HT1080 (cell line): ENCODE data around the gene CDK4. TPM values are rescaled to one million over a fixed set of nuclear protein-coding genes. Genes with fewer than 3 reads are reported as not detected.

Source experiments
- DNase-seq: peaks from one replicate; pipeline ENCODE4 v3.0.0-alpha.2; 2015; ENCODE audit warnings: low read depth
- total RNA-seq: library from RNA; depleted of rRNA; stranded (reverse); fragments of >200 nt; shearing (Covaris generic); gene quantifications from 2 replicates; pipeline ENCODE4 v1.2.3, GENCODE V29; 2014

Gene CDK4
- total RNA-seq, 1 experiment from 2014 or later: 442 TPM

DNA sequence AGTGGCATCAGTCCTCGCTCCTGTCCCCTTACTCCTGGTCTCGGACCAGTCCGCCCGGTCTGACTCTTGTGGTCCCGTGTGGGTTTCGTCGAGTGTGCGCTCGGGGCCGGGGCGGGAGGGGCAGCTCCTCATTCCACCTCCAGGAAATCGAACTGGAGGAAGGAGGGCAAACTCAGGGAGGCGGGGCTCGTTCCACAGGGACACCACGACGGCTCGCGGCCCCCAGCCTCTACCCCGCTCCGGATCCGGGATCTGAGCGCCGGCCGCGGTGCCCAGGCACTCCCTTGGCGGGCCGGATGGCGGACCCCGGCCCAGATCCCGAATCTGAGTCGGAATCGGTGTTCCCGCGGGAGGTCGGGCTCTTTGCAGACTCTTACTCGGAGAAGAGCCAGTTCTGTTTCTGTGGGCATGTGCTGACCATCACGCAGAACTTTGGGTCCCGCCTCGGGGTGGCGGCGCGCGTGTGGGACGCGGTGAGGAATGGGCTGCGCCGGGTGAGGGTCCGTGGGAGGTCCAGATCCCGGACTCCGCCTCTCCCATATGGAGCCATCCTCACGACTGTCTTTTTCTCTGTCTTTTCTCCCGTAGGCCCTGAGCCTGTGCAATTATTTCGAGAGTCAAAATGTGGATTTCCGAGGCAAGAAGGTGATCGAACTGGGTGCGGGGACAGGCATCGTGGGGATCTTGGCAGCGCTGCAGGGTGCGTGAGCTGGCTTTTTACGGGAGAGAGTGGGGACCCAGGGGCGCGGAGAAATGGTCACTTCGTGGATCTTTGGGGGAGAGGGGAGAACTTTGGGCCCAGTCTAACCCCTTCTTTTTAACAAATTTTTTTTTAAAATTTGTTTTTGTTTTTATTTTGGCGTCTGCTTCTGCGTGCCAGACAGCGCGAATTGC is 20.6 kb upstream of the CDK4 start, which contains the start of gene EEF1AKMT3:
TSS of gene EEF1AKMT3 (plus strand) at position 186 of the 894 bp plus-strand sequence. CDS start at position 297, 111 bp downstream.
- no peak for DNase-seq

DNA sequence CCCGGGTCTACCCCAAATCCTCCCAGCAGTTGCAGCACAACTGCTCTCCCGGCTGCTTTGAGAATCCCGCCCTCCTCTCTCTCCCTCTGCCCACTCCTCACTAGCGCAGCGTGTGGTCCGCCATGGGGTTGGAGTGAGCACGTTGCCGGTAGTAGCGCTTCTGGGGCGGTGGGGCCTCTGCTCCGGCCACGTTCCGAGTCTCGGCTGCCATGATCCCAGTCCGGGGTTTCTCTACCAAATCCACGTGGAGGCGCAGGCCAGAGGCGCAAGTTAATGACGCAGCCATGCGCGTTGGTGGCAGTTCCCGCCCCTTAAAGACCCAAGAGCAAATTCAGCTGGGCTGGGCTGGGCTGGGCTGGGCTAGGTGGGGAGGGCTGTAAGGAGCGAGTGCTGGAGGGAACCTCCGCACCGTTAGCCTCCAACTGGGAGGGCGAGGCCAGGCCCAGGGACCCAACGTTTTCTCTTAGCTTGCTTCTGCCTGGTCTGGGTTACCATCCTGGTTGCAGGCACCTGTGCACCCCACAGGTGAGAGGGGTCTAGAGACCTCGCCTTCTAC is 19.8 kb upstream of the CDK4 start, which contains the start of gene METTL1:
TSS of gene METTL1 (minus strand) at position 233 of the 556 bp plus-strand sequence. CDS start at position 211, 22 bp downstream.
- peak; percentile 96 for DNase-seq

DNA sequence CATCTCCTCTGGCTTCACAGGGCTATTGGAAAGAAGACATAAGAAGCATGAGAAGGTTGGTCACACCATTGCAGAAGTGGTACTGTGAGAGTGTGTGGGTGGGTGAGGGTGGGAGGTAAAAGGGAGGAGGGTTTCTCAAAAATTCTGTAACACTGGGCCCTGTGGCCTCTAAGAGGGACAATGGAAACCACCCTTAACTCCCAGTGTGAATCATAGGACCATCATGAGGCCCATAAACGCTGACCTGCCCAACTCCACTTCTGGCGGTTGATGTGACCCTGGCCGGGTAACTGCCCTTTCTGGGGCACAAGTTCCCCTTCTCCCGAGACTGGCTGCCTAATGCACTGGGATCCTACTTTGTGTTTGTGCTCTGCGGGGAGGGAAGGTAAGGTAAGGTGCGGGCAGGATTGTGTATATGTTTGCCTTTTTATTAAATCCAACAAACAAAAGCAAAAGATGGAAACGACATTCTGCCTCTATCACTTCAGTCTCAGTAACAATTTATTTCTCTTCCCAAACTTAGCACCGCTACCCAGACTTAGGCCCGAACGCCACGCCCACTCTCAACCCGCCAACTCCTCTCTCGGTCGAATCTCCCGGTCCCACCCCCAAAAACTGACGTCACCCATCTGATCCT is 19.2 kb upstream of the CDK4 start:
- DNase-seq: no peak

DNA sequence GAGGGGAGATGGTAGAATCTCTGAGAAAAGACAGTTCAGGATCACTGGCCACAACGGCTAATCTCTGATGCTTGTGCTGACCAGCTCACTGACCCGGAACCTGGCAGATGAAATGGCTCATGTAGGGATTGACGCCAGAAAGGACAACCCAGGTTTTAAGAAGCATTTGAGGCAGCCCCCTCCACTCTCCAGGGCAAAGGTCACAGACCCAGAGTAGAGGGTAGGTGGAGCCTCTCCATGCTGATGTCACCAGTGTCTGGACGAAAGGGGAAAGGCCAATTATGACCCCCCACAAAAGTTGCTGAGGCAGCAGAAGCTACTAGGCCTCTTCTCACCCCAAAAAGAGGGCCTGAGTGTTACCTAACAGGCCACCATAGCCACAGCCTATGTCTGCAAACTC is 18.6 kb upstream of the CDK4 start:
- no peak for DNase-seq

DNA sequence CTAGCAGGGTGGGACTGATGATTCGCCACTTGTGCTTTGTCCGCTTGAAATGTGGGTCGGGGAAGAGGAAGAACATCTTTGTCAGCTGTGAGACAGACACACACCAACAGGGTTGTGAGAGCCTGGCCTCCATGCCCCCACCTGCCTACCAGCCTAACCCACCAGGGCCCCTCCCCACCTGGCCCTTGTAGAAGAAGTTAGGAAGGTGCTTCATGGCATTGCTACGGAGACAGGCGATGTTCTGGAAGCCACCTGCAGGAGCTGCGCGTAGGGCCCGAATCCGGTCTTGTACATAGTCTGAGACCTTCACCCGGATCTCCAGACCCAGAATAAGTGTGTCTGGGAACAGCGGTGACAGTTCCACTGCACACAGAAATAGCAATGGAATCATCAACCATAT is 17.5 kb upstream of the CDK4 start:
- DNase-seq: no peak

DNA sequence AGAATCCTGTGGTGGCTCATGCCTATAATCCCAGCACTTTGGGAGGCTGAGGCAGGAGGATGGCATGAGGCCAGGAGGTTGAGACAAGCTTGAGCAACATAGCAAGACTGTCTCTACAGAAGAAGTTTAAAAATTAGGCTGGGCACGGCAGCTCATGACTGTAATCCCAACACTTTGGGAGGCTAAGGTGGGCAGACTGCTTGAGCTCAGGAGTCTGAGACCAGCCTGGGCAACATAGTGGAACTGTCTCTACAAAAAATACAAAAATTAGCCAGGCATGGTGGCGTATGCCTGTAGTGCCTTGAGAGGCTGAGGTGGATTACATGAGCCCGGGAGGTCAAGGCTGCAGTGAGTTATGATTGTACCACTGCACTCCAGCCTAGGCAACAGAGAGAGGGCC is 15.8 kb upstream of the CDK4 start:
- no peak for DNase-seq

DNA sequence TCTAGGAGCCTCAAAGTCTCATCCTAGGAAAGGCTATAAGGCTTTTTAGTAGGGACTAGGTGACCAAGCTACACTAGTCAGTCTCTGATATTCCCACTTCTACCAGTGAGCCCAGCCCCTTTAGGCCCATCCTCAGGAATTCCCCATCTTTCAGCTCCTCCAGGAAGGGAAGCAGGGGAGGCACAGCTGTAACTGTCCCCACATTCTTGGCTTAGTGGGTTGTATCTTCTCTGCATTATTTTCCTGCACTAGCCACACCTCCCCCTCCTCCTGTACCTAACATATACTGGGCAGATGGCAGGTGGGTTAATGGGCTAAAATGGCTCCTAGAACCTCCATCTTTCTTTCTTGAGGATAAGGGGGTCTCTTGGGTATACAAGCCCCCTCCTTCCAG is 15.2 kb upstream of the CDK4 start:
- DNase-seq: no peak

DNA sequence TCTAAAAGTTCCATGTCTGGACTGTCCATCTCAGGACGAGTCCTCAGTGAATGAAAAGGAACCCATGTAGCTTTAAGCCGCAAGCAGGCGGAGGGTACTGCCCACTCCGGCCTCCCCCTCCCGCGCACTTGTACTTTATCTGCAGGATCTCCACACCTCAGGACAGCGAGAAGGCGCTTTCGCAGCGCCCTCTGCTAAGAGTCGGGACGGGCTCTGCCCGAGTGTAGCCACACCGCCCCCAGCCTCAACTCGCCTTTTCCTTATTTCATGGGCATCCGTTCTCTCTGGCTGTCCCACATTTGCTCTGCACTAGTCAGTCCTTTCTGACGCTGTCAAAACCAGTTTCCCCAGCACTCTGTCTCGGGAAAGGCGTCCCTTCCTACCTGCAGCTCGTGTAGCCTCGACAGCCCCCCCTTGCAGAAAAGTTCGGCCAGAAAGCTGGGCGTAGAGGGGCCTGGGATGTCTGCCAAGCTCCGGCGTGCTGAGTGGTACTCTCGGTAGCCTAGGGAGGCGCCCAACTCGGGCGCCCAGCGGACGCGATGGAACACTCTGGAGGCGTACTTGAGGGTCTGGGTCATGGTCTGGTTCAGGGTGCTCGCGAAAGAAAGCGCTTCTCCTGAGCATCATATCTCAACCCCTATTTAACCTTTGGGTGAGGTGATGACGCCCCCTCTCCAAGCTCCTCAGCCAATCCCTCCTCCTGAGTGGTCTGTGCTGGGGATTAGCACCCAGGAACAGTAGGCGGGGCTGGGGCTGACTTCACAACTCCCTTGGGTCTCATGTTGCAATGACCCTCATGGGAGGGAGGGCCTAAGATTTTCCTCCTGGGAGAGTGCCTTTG is 14.6 kb upstream of the CDK4 start, which contains the start of gene CYP27B1:
TSS of gene CYP27B1 (minus strand) at position 615 of the 841 bp plus-strand sequence. CDS start at position 578, 37 bp downstream.
- no peak for DNase-seq

DNA sequence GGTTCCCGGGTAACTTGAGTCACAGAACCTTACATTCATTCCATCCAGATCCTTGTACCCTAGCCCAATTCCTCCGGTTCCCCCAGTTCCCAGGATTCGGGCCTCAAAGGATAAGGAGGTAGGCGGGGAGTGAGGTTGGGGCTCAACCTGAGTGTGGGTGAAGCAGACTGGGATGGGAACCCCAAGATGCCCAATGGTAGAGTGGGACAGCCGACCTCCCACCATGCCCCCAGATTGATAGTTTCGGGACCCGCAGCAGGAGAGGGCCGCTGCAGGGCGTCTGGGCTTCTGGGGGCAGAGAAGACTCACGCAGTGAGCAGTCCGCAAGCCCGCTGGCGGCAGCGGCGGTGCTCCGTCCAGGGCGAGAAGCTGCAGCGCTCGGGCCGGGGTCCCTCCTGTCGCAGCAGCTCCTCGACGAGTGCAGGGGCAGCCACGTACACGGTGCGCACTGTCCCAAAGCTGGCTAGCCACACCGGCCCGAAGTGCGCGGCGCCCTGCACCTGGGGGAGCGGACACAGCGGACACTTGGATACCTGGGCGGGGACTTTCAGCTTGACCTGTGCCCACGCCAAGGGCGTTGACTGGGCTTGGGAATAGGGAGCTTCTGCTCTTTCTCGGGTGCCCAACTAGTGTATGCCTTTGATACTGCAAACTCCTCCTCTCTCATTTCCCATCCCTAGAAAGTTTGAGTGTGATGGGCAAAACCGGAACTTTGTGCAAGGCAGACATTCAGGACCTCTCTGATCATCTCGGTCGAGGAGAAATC is 13.8 kb upstream of the CDK4 start:
- no peak for DNase-seq

DNA sequence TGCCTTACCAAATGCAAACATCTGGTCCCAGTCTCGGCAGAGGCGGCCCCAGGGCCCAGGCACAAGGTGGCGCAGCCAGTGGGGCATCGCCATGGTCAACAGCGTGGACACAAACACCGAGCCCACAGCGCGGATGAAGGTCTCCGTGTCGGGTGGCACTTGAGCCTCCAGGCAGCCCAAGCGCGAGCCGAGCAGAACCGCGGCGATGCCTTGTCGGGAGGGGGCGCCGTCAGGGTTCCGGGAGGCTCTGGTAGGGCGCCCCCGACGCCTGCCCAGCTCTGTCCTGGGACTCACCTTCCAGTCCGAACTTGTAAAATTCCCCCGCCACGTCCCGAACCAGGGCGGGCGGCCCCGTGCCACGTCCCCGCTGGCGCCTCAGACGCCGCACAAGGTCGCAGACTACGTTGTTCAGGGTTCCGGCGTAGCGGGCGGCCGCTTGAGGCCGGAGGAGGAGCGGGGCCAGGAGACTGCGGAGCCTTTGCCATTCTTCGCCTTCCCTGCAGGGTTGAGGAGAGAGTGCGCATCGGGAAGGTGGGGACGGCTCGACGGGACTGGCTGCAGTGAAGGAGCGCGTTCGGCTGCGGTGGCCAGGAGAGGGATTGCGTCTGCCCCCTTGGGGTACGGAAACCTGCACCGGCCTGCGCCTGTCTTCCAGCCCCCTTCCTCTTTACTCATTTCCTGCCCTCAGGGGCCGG is 13.0 kb upstream of the CDK4 start:
- no peak for DNase-seq

DNA sequence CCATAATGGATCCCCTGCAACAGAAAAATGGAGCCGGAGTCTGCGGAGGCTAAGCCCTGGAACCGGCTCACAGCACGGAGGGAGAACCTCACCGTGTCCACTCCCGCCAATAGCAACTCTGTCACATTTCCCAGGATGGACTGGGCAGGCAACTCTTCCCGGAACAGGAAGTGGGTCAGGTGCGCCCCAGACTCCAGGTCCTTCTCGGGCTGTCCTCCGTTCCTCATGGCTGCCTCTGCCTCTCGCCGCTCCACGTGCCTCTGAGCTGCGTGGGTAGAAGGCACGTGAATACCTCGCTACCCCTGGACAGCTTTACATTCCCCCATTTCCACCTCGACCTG is 12.5 kb upstream of the CDK4 start:
- no peak for DNase-seq

DNA sequence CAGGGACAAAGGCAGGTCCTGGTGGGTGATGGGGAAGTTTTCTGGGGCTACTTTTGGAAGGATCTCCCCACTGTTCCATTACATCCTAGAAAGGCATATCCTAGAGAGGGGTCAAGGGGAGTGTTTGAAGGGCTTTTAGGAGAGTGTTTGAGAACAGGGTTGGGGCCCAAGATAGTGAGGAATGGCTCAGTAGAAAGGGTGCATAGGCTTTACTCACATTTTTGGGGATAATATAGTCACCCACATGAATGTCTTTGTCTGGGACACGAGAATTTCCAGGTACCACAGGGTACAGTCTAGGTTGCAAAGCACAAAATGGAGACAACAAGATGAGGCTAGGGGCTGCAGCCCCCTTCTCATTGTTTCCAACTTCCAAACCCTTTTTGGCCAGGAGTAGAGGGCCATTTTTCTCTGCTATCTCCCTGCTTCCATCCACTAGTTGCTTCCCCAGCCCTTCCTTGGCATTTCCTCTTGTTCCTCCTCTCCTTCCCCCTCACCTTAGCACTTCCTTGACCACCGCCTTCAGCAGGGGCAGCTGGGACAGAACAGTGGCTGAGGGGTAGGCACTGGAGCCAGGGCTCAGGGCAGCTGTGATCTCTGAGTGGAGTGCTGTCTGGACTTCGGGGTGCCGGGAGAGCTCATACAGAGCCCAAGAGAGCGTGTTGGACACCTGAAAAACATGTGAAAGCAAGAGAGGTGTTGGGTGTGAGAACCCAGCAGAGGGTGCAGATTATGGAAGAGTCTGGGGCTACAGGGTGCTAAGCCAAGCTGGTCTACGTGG is 12.0 kb upstream of the CDK4 start:
- DNase-seq: no peak

DNA sequence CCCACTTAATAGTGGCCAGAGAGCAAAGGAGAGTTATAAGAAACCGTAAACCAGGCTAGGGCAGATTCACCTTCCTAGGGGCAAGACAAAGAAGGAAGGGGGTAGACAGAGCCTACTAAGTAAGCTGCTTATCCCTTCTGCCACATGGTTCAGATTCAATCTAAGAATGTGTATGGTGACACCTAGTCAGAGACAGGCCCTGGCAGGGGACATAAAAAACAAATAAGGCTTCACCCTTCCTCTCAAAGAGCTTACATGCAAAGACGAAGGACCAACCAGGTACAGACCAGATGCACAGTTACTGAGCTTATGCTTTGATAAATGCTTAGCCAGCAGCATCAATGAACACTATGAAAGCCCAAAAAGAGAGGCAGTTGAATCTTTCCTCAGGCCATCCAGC is 10.4 kb upstream of the CDK4 start:
- no peak for DNase-seq

DNA sequence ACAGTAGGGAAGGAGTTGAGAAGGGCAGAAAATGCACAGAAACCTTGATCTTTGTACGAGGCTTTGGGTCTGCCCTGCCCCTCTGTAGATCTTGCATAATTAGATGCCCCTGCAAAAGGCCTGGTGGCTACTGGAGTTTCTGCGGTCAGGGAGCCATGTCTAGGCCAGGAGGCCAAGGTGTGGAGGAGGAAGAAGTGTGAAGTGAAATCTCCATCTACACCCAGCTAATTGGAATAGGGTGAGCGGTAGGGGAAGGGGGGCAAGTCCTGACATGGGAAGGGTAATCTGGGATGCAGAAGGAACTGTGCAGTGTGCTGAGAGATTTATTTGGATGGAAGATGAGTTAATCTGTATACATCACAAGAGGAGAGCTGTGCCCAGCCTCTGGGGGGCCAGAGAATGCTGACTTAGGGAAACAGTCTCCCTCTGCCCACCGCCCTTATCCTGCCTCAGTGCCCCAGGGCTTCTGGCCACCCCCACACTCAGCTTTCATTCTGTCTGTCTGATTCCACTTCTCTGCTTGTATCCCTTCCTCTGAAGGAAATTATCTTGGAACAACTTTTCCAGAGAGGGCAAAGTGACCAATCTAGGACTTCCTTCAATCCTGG is 9.4 kb upstream of the CDK4 start:
- DNase-seq: no peak

DNA sequence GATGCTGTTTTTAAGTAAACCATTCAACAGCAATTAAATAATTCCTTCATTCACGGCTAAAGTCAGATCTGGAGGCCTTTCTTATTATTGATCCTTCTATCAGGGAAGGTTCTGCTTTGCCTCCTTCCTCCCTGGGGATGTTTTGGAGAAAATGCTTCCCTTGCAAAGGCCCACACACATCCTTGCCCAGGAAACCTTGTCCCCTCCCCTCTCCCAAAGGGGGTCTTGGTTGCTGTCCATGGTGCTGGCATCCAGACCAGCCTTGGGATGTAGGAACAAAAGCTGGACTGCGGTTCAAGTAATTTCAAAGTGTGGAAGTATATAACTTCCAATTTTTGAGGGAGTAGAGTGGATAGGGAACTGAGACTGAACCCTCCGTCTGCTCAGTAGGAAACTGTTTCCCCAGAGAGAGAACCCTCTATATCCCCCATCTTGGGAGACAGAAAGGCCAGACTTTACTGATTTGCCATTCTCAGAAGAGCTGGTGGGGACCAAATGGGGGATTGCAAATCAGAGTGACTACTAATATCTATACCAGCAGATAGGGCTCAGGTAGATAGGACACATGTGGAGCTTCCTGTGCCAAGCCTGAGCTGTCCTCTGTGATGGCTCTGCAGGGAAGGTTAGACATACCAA is 8.4 kb upstream of the CDK4 start:
- no peak for DNase-seq

DNA sequence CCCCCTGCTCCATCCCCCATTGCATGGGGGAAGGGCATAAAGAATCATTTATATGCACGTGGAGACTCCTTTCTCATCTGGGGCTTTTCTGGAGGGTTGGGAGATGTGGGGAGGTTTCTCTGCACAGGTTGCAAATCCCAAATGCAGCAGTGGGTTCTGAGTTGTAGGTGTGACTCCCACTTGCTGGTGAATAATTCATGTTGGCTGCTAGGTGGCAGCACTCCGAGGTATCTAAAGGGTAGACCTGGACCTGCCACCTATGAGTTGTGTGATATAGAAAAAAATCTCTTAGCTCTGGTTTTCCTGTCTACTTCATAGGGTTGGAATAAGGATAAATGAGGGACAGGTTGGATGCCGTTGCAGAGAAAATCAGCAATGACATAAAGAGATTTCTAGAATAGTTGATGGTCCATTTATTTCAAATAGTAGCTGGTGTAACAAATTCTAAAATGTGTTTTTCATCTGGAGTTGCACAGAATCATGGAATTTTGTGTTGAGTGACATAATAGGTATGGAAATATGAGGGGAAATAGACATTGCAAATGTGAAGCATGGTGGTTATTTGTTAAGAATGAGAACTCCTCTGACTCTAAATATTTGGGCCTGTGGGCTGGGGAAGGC is 7.4 kb upstream of the CDK4 start:
- DNase-seq: no peak

DNA sequence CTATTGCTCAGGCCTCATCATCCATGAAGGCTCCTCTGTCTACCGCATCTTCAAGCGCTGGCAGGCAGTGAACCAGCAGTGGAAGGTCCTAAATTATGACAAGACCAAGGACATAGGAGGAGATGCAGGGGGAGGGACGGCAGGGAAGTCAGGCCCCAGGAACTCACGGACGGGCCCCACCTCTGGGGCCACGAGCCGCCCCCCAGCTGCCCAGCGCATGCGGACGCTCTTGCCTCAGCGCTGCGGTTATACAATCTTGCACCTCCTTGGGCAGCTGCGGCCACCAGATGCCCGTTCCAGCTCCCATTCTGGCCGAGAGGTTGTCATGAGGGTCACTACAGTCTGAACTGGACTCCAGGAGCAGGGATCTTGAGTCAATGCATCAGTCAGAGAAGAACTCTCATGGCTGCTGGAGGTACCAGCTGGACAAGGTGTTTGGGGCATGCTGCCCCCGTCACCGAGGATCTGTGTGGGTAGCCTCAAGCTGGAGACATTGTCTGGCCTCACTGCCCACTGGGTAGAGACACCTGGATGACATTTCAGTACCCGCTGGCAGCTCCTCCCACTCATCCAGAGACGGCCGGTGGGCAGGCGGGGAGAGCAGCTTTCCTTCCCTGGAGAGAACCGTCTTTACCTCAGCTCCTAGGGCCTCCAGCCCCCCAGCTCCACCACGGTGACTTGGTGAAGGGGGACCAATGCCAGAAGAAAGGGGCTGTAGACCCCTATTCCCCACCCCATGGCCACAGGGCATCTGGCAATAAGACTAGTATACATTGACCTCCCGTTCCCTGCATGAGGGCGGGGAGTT is 6.6 kb upstream of the CDK4 start:
- no peak for DNase-seq
